K562 (cell line): ENCODE data around the gene MCU. TPM values are rescaled to one million over a fixed set of nuclear protein-coding genes. Genes with fewer than 3 reads are reported as not detected.

Source experiments
- ATAC-seq: fragments of 200-7000 bp; cut with Tn5 transposase; 3 replicates; pipeline ENCODE4 v1.9.1; 2020; ENCODE audit warnings: moderate library complexity
- BruUV-seq: library from RNA; stranded (reverse); fragments of 400-500 nt; replicated peaks from 2 replicates; lab custom pipeline; 2021; lab: Mats Ljungman, UMichigan
- CTCF ChIA-PET: fragments of 300-600 bp; formaldehyde crosslinking; extraction: SDS; loops from one replicate; lab custom pipeline; 2021; ENCODE audit warnings: low intra/inter-chr PET ratio; lab: Yijun Ruan, JAX
- POLR2A ChIA-PET: fragments of 300-600, 350-650 bp; sonication (Branson Sonifier 250); formaldehyde crosslinking; extraction: SDS; loops from one replicate; lab custom pipeline; 2021; ENCODE audit warnings: antibody characterized with exemption, inconsistent platforms; lab: Yijun Ruan, JAX
- DNase-seq, 4 experiments: peaks; one replicate each; pipeline versions ENCODE4 v3.0.0 to v3.0.0-alpha.2; 2011 to 2018; ENCODE audit warnings: low spot score in 3 of 4, mixed read lengths in 3 of 4; ENCODE audit errors: extremely low read depth in 1 of 4
- FAIRE-seq: peaks from 2 replicates; lab custom pipeline; 2011; peaks lifted over from hg19 to GRCh38; lab: Jason Lieb, UNC
- H2AFZ ChIP-seq: 2 replicates; pipeline ENCODE4 v1.6.0; 2011; ENCODE audit warnings: low read depth, low read length, control low read depth, inconsistent platforms
- H3K27ac ChIP-seq: fragments of 200-600 bp; 3 replicates; pipeline ENCODE4 v1.8.0; 2011; ENCODE audit warnings: low read depth, mild to moderate bottlenecking, control low read depth, inconsistent platforms, low read length, moderate library complexity, mixed read lengths; ENCODE audit errors: extremely low read depth
- H3K27me3 ChIP-seq, 2 experiments: fragments of 300-600 bp in 1 of 2; 2 replicates in 1 of 2; 3 replicates in 1 of 2; pipeline versions ENCODE4 v1.6.0 to v1.8.0; 2011; ENCODE audit warnings: inconsistent platforms in 2 of 2, low read length in 2 of 2, mild to moderate bottlenecking in 1 of 2, mixed read lengths in 1 of 2, moderate library complexity in 1 of 2; ENCODE audit not compliant: control insufficient read depth in 2 of 2, insufficient read depth in 2 of 2
- H3K36me3 ChIP-seq: fragments of 300-600 bp; 3 replicates; pipeline ENCODE4 v1.8.0; 2011; ENCODE audit warnings: mild to moderate bottlenecking, low read length, inconsistent platforms; ENCODE audit not compliant: control insufficient read depth, insufficient read depth
- H3K4me1 ChIP-seq, 2 experiments: fragments of 200-600 bp in 1 of 2; replicated peaks in 1 of 2; 2 replicates in 1 of 2; 3 replicates in 1 of 2; pipeline versions ENCODE4 v1.5.1 to v1.8.0; 2011; ENCODE audit warnings: inconsistent platforms in 2 of 2, low read length in 2 of 2, mild to moderate bottlenecking in 1 of 2, mixed read lengths in 1 of 2, moderate library complexity in 1 of 2; ENCODE audit not compliant: control insufficient read depth in 2 of 2, insufficient read depth in 2 of 2
- H3K4me2 ChIP-seq: 2 replicates; pipeline ENCODE4 v1.6.1; 2011; ENCODE audit warnings: low read length, control low read depth, inconsistent platforms, mixed read lengths; ENCODE audit not compliant: insufficient read depth
- H3K4me3 ChIP-seq: fragments of 200-600 bp; sonication (generic), shearing (Covaris generic); 2 replicates; pipeline ENCODE4 v1.5.1; 2016; ENCODE audit warnings: control low read depth, inconsistent platforms
- H3K79me2 ChIP-seq: fragments of 200-600 bp; 3 replicates; pipeline ENCODE4 v1.8.0; 2011; ENCODE audit warnings: low read length, inconsistent platforms; ENCODE audit not compliant: control insufficient read depth, insufficient read depth
- H3K9ac ChIP-seq, 2 experiments: 2 replicates each; pipeline versions ENCODE4 v1.6.0 to v1.6.1; 2011; ENCODE audit warnings: low read depth in 2 of 2, low read length in 2 of 2, control low read depth in 1 of 2, inconsistent platforms in 1 of 2, mild to moderate bottlenecking in 1 of 2, mixed read lengths in 1 of 2; ENCODE audit not compliant: insufficient read depth in 1 of 2
- H3K9me1 ChIP-seq: one replicate; pipeline ENCODE4 v1.6.0; 2011; ENCODE audit warnings: inconsistent platforms, mild to moderate bottlenecking, low read length, moderate library complexity; ENCODE audit not compliant: control insufficient read depth, insufficient read depth
- H3K9me3 ChIP-seq: replicated peaks from 2 replicates; pipeline ENCODE4 v1.5.1; 2011; ENCODE audit warnings: low read depth, low read length, inconsistent platforms; ENCODE audit not compliant: control insufficient read depth, insufficient read depth
- H4K20me1 ChIP-seq: replicated peaks from 2 replicates; pipeline ENCODE4 v1.6.1; 2011; ENCODE audit warnings: low read length, inconsistent platforms, mixed read lengths; ENCODE audit not compliant: control insufficient read depth, insufficient read depth
- CCNT2 ChIP-seq: IDR thresholded peaks from 2 replicates; pipeline ENCODE4 v1.6.1; 2011; ENCODE audit warnings: borderline replicate concordance, low read depth, mild to moderate bottlenecking, moderate library complexity, mixed read lengths, low read length; ENCODE audit not compliant: insufficient read length; ENCODE audit errors: extremely low read depth
- CHD2 ChIP-seq: IDR thresholded peaks from 2 replicates; pipeline ENCODE4 v1.6.1; 2011; ENCODE audit warnings: low read depth, low read length
- DMBX1 ChIP-seq: fragments of 250-450 bp; sonication (Bioruptor Pico); IDR thresholded peaks from 2 replicates; pipeline ENCODE4 v1.8.0; 2022; ENCODE audit warnings: inconsistent platforms, mild to moderate bottlenecking, moderate library complexity, borderline replicate concordance
- KDM1A ChIP-seq, 2 experiments: fragments of 450-650 bp; IDR thresholded peaks; 2 replicates each; pipeline ENCODE4 v1.6.1; 2016; ENCODE audit warnings: mild to moderate bottlenecking in 2 of 2
- SNIP1 ChIP-seq: fragments of 450-650 bp; IDR thresholded peaks from 2 replicates; pipeline ENCODE4 v1.7.1; 2017; ENCODE audit warnings: low read depth, mild to moderate bottlenecking
- ZBTB8A ChIP-seq: fragments of 450-650 bp; IDR thresholded peaks from 2 replicates; pipeline ENCODE4 v1.6.1; 2018; ENCODE audit warnings: mild to moderate bottlenecking, moderate library complexity; ENCODE audit not compliant: partially characterized antibody
- ZNF184 ChIP-seq: sonication (generic); formaldehyde crosslinking; IDR thresholded peaks from 2 replicates; pipeline ENCODE4 v1.5.0; 2020; ENCODE audit warnings: missing genetic modification reagents
- ZNF75A ChIP-seq: fragments of 450-650 bp; formaldehyde crosslinking; IDR thresholded peaks from 2 replicates; pipeline ENCODE4 v1.4.0; 2020; ENCODE audit warnings: mild to moderate bottlenecking
- WGBS: fragments of 100-300 bp; shearing (Covaris generic); methylation state at CpG from one replicate; pipeline ENCODE4 v1.1.6; 2016; ENCODE audit warnings: low coverage, mixed read lengths; ENCODE audit not compliant: insufficient coverage; ENCODE audit errors: missing lambda C conversion rate; 5-methylcytosine and 5-hydroxymethylcytosine counted together
- in situ Hi-C: fragments of 300-500 bp; cut with MboI; formaldehyde crosslinking; loops from 4 replicates; pipeline ENCODE4 v1.15.0; 2018; ENCODE audit warnings: inconsistent platforms, mixed read lengths
- intact Hi-C: fragments of 100-400 bp; cut with micrococcal nuclease; formaldehyde crosslinking; loops from 2 replicates; pipeline ENCODE4 v1.14.2; 2022
- polyA plus RNA-seq, 8 experiments: library from polyadenylated mRNA; depleted of rRNA in 4 of 8; stranded (reverse) in 5 of 8; unstranded in 3 of 8; fragments of >200 nt; fragmentation: Nextera tagmentation in 2 of 8; fragmentation: Illumina TruSeq in 1 of 8; extraction: Ambion mirVana in 2 of 8; extraction: Trizol in 1 of 8; gene quantifications; 2 replicates each; pipeline versions ENCODE4 v1.2.1 to v1.2.3, GENCODE V29; 2011 to 2014; ENCODE audit warnings: inconsistent platforms in 1 of 8, missing spikeins in 1 of 8
- total RNA-seq, 7 experiments: library from RNA; depleted of rRNA in 6 of 7; stranded (reverse); fragments of >200 nt in 6 of 7; fragmentation: Illumina TruSeq in 2 of 7; extraction: Trizol in 2 of 7; gene quantifications; 2 replicates each; pipeline versions ENCODE4 v1.2.1 to v1.2.3, GENCODE V29; 2011 to 2021; ENCODE audit warnings: low replicate concordance in 1 of 7

The MCU gene
- total and polyA plus RNA-seq, 9 of the 15 experiments (the other 6 are each of a cell fraction or from before 2014, with no cell fraction given): 8.2 to 88.8 (median 21.3) TPM

GRCh38 chr10:72673280-72673679, 18.7 kb upstream of the MCU start:
- intact Hi-C loops: no loop called here
- H3K4me3 ChIP-seq: no peak overlapping the region
- H3K9ac ChIP-seq: no peak overlapping the region
- no peak overlapping the region for H3K4me2 ChIP-seq
- ATAC-seq (no peak), FAIRE-seq (no peak), DNase-seq (no peak)
- 41% methylated on average over 1 of the region's 1 CpG for WGBS
- no peaks in the 10 kb centered on the region for H4K20me1 ChIP-seq
- ChIA-PET CTCF (no interaction called here), POLR2A (interaction anchor here (0.9 kb wide), 1 partner anchor 16 kb away, joined by 3 read pairs; no protein-coding TSS in a partner anchor)
- TF ChIP-seq KDM1A (IDR thresholded peaks at IDR 0.05) (0 out of 4 replicates have a peak, but pooled peaks of 1 of the 2 experiments have one; percentile 24), ZBTB8A (no peak), SNIP1 (no peak), CCNT2 (no peak), ZNF184 (CRISPR knock-in tag) (no peak), ZNF75A (CRISPR knock-in tag) (no peak), DMBX1 (CRISPR knock-in tag) (no peak), CHD2 (no peak)
- BruUV-seq: no TSS peak
- no peak overlapping the region for H3K27ac ChIP-seq
- H3K27me3 ChIP-seq: no peaks in the 10 kb centered on the region
- H2AFZ ChIP-seq: no peak overlapping the region
- no peaks in the 10 kb centered on the region for H3K9me1 ChIP-seq
- H3K79me2 ChIP-seq: no peaks in the 10 kb centered on the region
- no peaks in the 10 kb centered on the region for H3K9me3 ChIP-seq
- H3K36me3 ChIP-seq: no peaks in the 10 kb centered on the region
- peaks cover 0 to 10% of the 10 kb centered on the region in 2 experiments; a peak in 2 of 5 replicates for H3K4me1 ChIP-seq
- in situ Hi-C loops: no loop called here
